A172 (cell line): ENCODE measurements around the gene NEDD4. TPM values are rescaled to one million over a fixed set of nuclear protein-coding genes. Genes with fewer than 3 reads are reported as not detected.
"Not testable (repeated sequence)": the region's sequence is repeated elsewhere in the genome, so short reads cannot be mapped to it uniquely, and the experiment has no call there.

ENCODE experiments used
- DNase-seq: peaks from one replicate; pipeline ENCODE4 v3.0.0-alpha.2; 2015; ENCODE audit warnings: low spot score
- total RNA-seq: library from RNA; depleted of rRNA; stranded (reverse); fragments of >200 nt; shearing (Covaris generic); gene quantifications from 2 replicates; pipeline ENCODE4 v1.2.3, GENCODE V29; 2014; rRNA removed

Gene NEDD4
- total RNA-seq = 60.2 and 60.8 TPM in 2 replicates

- DNase-seq = peak; percentile 75
Measured at GRCh38 chr15:55993111-55993803, at the start of gene NEDD4. NEDD4 (minus strand) TSS chr15:55993612; CDS start chr15:55993555, 57 bp downstream.

- DNase-seq = peak; percentile 52
Measured at GRCh38 chr15:56042498-56042897, 49.1 kb upstream of the NEDD4 start.

GRCh38 chr15:56042031-56042430, 48.6 kb upstream of the NEDD4 start:
- no peak for DNase-seq

DNA sequence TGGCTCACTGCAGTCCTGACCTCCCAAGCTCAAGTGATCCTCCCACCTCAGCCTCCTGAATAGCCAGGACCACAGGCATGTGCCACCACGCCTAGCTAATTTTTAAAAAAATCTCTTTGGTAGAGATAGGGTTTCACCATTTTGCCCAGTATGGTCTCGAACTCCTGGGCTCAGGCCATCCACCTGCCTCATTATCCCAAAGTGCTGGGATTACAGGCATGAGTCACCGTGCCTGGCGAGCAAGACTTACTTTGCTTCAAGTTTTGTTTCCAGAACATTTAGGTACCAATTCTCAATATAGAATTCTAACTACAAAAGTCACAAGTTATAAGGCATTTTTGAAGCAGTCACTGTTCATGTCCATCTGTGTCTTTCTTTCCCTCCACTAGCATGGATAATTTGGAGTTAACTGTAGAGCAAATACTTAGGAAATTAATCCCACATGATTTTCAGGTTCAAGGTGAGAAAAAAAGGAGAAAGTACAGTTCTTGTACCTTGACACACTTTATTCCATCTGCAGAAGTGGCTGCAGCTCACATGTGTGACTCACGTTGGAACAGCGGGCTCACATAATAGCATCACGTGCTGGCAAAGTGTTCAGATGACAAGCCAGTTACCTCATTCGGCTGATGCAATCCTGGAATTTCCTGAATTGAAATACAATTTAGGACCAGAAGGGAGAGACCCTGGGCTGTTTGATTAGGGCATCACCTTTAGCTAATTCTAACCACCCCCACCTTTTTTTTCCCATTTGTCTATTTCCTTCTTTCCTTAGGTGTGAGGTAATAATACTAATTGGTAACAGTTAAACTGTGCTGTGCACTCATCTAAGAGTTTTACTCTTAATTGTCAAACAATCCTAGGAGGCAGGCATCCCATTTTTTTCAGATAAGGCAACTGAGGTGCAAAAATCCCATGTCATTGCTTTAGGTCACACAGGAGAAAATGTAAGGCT, 46.9 kb upstream of the NEDD4 start:
- peak; percentile 92 for DNase-seq

- DNase-seq = no peak
Measured at GRCh38 chr15:56038707-56039106, 45.3 kb upstream of the NEDD4 start.

GRCh38 chr15:56038015-56038414, 44.6 kb upstream of the NEDD4 start:
- peak; percentile 40 for DNase-seq

GRCh38 chr15:56036546-56037067, 43.2 kb upstream of the NEDD4 start:
- DNase-seq = no peak

- DNase-seq = no peak
Measured at GRCh38 chr15:56035166-56035565, 41.8 kb upstream of the NEDD4 start.

GRCh38 chr15:56034514-56034913, 41.1 kb upstream of the NEDD4 start:
- no peak for DNase-seq

GRCh38 chr15:56032373-56032772, 39.0 kb upstream of the NEDD4 start:
- no peak for DNase-seq

GRCh38 chr15:56031836-56032235, 38.4 kb upstream of the NEDD4 start:
- no peak for DNase-seq

DNA sequence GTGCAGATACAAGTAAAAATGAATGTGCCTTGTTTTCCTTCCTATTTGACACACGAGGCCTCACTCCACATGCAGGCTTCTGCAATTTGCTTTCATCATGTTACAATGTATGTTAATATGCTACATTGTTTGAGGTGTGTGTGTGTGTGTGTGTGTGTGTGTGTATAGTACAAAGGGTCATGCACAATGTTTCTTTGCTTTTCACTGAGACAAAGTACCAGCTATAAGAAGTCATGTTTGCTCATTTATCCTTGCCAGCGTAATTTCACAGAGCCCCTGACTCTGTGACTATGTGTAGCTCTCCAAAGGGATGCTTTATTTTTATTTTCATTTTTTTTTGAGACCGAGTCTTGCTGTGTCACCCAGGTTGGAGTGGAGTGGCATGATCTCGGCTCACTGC, 38.0 kb upstream of the NEDD4 start:
- no peak for DNase-seq

DNA sequence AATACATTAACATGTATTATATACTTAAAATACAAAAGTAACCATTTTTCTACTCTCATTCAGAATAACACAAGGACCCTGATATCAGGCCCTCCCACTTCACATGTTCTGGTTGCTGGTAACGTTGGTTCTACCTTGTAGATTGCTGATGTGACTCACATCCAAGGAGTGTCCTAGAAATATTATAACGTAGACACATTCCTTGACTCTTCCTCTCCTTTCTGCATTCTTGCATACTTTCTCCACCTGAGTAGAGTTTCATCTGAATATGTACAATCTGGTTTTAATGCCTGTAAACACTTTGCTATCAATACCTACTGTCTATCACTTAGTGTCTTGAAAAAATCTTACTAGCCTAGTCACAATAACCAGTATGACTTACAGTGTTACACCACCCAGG, 35.0 kb upstream of the NEDD4 start:
- DNase-seq = no peak

DNA sequence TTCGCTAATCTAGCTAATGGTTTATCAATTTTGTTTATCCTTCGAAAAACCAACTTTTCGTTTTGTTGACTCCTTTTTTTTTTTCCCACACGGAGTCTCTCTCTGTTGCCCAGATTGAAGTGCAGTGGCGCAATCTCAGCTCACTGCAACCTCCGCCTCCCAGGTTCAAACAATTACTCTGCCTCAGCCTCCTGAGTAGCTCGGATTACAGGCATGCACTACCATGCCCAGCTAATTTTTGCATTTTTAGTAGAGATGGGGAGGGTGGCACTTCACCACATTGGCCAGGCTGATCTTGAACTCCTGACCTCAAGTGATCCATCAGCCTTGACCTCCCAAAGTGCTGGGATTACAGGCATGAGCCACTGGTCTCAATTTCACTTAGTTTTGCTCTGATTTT, 29.7 kb upstream of the NEDD4 start:
- DNase-seq = not testable (repeated sequence)

- DNase-seq = no peak
Measured at GRCh38 chr15:56019819-56020486, 26.5 kb upstream of the NEDD4 start.

DNA sequence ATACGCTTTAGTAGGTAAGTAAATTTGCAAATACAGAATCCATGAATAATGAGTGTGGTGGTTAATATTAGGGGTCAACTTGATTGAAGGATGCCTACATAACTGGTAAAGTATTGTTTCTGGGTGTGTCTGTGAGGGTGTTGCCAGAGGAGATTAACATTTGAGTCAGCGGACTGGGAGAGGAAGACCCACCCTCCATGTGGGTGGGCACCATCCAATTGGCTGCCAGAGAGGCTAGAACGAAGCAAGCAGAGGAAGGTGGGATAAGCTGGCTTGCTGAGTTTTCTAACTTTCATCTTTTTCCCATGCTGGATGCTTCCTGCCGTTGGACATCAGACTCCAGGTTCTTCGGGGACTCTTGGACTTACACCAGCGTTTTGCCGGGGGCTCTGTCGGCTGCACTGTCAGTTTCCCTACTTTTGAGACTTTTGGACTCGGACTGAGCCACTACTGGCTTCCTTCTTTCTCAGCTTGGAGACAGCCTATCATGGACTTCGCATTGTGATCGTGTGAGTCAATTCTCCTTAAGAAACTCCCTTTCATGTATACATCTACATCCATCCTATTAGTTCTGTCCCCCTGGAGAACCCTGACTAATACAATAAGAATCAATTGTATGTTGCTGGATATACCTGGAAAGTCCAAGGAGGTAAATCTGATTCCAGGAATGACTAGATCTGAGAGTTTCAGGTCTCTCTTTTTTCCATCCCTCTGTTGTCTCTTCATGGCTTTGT, 25.8 kb upstream of the NEDD4 start:
- DNase-seq = peak; percentile 69

GRCh38 chr15:56017920-56018319, 24.5 kb upstream of the NEDD4 start:
- no peak for DNase-seq

DNA sequence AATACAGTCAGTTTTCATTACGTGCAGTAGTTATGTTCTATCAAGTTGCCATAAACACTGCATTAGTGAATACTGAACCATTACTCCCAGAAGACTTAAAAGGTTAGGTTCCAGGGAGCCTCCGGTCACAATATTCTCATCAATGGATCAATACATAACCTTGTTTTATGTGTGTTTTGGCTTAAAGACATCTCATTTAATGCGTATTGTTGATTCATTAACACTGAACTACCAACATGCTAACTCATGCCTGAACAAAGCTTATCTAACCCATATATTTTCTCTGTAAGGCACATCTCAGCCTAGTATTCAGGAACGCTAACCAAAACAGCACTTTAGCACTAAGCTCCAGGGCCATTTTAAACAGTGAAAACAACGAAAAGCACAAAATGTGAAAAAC, 24.1 kb upstream of the NEDD4 start:
- DNase-seq = no peak

DNA sequence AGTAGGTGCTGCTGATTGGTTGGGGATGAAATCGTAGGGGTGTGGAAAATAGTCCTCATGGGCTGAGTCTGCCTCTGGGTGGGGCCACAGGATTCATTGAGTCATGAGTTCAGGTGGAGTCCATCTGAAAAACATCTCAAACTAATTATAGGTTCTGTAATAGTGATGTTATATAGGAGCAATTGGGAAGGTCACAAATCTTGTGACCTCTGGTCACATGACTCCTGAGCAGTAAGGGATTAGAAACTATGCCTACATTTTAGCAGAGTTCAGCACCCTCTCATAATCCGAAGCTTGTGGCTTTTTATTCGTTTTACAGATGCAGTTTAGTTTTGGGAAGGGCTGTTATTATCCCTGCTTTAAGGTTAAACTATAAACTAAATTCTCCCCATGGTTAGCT, 22.9 kb upstream of the NEDD4 start:
- DNase-seq = no peak

- DNase-seq = no peak
Measured at GRCh38 chr15:56014677-56015076, 21.3 kb upstream of the NEDD4 start.

DNA sequence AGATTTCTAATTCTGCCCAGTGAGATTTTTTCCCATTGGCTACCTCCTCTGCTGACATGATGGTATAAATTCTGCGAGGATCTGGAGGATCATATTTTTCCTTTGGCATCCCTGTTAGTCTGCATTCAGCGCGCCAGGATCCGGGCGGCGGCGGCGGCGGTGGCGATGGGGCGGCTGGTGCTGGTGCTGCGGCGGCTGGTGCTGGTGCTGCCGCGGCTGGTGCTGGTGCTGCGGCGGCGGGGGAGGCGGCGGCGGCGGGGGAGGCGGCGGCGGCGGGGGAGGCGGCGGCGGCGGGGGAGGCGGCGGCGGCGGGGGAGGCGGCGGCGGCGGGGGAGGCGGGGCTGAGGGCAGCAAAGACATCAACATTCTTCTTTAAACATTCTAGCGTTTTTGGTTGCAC, 13.6 kb upstream of the NEDD4 start:
- DNase-seq = not testable (repeated sequence)
